OCI-M1 (cell line): ENCODE results near the gene C1orf35.

Source experiments
- DNase-seq: peaks from one replicate; lab custom pipeline; 2025; lab: John Stamatoyannopoulos, UW

The C1orf35 gene

GRCh38 chr1:228109073-228109961 lies 6.2 kb upstream of the C1orf35 start, which contains the start of gene MRPL55:
Gene MRPL55 (minus strand): TSS chr1:228109299. CDS start chr1:228108260, 1,039 bp downstream.
- DNase-seq, result peak; percentile 99

- no peak for DNase-seq
These were observed 5.6 kb upstream of the C1orf35 start for GRCh38 chr1:228108742-228109072.

DNA sequence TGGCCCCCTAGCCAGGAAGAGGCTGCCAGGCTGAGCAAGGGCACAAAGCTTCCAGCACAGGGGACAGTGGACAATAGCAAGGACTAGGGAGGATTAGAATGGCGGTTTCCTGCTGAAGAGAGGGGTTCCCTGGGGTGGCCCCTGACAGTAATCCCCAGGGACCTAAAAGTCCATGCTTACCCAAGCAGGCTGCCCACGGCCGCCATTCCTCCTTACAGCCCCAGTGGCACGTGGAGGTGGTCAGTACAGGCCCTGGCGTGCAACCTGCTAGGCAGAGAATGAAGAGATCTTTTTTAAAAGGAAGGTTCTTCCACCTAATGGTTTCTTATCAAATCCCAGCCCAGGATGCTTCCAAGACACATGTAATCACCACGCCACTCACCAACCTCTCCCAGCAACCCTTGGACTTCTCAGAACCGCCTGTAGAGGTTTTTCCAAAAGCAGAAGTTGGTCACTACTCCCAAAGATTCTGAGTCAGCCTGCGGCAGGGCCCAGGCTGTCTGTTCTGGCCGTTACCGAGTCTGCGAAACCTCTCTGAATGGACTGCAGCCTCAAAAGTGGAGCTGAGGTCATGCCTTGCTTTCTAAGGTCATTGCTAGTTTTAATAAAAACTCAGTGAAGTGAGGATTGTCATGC lies 5.0 kb upstream of the C1orf35 start:
- peak; percentile 79 for DNase-seq

DNA sequence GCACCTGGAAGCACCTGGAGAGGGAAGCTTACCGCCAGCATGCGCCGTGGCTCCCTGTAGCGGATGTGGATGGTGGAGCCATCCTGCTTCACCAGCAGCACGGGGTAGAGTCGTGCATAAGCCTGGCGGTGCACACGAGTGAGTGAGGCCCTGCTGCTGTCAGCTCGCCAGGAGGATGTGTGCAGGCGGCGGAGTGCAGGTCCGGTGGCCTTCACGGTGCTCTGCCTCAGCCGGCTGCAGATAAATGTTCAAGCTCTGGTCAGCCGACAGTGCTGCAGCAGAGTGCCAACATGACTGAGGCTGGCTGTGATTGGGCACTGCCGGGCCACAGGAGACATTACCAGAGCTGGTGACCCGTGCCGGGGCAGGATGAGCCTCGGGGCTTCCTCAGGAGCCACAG lies 4.5 kb upstream of the C1orf35 start:
- no peak for DNase-seq

DNA sequence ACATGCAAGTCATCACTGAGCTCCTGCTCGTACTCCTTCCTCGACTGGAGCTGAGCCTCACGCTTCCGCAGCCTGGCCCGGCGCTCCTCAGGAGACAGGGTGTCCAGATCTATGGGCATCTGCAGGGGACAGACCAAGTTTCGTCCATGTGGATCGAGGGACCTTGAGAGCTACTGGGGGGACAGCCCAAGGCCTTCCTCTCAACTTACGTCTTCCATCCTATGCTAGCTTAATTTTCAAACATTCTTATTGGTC lies 3.6 kb upstream of the C1orf35 start:
- DNase-seq, result no peak

DNA sequence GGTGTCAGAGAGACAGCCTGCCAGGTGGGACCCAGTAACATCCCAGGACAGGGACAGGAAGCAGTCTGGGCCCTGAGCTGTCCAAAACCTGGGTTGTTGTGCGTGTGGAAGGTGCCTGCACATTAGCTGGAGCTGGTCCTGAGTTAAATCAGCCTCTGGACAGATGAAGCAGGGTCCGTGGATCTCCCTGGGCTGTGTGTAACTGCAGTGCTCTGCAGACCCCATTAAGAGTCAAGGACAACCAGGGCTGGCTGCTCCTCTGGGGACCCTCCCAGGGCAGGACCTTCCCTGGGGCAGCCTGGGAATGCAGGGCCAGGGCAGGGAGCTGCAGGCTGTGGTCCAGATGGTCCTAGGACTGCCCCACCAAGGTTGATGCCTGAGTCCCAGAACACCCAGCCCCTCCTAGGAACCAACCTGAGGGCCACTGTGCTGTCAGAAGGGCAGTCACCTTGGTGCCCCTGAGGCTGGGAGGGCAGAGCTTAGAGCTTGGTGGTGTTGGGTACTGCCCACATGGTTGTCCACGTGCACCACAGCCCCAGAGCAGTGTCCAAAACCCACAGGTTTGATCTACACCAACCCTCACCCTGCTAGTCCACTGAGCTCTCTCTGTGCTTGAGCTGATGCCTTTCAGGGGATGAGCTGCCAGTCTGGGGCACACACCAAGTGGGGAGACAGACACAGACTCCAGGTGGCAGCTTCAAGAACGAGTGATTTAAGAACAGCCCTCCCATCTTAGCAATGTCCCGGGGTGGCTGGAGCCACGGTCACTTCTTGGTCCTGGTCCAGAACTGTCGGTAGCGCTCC lies 3.1 kb upstream of the C1orf35 start:
- DNase-seq, result no peak

DNA sequence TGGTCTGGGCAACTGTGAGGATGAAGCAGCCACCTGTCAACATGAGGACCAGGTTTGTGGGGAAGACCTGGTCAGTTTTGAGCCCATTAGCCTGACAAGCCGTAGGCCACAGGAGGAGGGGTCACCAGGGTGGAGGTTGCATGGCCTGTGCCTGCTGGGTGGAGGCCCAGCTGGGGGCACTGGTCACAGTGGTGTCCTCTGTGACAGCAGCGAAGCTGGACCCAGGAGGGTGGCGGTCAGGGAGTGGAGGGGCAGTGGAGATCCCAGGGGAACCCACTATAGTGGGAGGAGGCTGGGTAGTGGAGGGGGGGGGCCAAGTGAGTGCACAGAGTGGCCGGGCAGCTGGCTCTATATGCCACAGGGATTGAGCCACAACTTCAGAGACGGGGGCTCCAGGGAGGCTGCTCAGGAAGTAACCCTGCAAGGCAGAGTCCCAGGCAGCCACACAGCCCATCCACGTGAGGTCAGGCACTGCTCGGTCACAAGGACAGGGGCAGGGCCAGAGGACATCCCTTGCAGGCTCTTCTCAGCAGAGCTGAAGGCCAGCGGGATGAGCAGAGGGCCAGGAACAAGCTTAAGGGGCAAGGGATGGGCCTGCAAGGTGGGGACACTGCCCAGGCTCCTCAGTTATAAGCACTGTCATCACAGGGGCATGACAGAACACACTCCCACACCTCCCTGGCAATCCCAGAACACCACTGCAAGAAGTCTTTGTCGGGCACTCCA lies 2.3 kb upstream of the C1orf35 start:
- no peak for DNase-seq

DNA sequence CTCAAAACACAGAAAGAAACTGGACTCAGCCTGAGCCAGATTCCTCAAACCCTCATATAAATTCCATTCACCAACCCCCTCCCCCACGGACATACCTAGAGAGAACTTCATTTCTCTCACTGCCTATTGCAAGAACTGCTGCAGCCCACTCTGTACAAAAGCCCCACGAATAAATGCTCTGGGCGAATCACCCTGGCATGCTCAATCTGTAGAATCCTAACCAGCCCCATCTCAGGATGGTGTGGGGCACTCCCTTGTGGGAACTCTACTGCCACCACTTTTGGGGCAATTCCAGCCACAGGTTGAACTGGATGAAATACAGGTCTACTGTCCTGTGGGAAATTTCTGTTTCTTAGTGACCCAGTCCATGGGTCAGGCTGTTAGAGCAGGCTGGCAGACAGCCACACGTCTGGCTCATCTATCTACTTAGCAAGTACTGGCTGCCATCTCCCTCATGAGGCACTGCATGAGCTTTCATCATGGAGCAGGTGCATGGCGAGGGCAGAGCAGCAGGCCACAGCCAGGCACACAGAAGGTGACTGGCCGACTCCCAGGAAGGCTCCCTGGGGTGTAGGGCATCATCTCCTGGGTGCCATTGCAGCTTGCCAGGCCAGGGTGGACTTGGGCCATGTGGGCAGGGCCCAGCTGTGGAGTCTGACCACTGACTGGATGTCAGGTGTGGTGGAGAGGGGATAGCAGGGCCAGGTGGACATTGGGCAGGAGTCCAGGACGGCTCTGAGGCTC lies 1.6 kb upstream of the C1orf35 start:
- no peak for DNase-seq

DNA sequence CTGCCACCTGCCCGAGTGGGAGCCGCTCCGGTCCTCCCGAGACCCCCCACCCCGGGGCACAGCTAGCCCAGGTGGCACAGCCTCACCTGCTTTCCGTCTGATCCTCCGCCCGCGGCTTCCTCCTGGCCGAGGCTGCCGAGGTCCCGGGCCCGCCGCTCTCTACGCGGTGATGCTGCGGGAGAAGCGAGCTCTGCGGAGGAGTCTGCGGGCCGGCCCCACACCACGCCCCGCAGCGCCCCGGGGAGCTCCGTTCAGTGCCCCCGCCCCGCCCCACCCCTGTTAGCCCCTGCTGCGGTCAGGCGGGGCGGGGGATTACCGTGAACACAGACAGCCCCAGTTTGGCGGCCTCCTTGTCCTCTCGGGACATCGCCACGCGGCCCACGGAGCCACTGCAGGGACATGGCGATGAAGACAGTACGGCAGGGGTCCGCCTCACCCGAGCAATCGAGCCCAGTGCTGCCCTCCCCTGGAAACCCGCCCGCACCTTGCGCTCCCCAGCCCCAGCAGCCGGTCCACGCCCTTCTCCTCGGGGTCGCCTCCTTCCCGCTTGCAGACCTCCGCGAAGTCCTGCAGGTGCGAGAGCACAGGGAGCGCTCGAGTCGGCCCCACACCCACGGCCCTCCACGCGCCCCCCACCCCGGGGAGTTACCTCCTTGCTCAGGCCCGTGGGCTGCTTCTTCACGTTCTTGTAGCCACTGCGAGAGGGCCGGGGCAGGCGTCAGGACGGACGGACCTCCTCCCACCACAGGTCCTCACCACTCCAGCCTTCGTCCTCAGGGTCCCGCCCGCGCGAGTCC lies 933 bp downstream of the C1orf35 start:
- DNase-seq, result peak; percentile 75

GRCh38 chr1:228101614-228101993 lies 1.5 kb downstream of the C1orf35 start:
- no peak for DNase-seq

- peak; percentile 11 for DNase-seq
These were observed 2.1 kb downstream of the C1orf35 start for GRCh38 chr1:228100822-228101613.

DNA sequence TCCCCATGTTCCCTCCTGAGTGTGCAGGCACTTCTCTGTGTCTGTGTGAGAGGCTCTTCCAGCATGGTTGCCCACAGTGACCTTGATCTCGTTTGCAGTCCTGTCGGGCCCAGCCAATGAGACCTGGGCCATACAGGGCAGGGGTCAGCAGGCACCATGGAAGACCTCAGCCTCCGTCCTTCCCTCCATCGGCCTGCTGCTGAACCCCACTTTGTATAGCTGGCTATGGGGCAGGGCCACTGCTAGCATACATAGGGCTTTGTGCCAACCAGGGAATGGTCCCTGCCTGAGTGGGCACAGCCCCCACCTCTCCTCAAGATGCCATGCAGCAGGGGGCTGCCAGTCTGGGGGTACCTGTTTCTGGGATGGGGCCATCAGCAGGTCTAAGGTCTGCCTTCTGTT lies 3.8 kb downstream of the C1orf35 start:
- no peak for DNase-seq

DNA sequence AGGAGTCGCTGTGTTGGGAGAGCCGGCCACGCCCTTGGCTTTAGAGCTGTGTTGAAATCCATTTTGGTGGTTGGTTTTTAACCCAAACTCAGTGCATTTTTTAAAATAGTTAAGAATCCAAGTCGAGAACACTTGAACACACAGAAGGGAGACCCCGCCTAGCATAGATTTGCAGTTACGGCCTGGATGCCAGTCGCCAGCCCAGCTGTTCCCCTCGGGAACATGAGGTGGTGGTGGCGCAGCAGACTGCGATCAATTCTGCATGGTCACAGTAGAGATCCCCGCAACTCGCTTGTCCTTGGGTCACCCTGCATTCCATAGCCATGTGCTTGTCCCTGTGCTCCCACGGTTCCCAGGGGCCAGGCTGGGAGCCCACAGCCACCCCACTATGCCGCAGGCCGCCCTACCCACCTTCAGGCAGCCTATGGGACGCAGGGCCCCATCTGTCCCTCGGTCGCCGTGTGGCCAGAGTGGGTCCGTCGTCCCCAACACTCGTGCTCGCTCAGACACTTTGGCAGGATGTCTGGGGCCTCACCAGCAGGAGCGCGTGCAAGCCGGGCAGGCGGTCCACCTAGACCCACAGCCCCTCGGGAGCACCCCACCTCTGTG lies 4.7 kb downstream of the C1orf35 start:
- no peak for DNase-seq

DNA sequence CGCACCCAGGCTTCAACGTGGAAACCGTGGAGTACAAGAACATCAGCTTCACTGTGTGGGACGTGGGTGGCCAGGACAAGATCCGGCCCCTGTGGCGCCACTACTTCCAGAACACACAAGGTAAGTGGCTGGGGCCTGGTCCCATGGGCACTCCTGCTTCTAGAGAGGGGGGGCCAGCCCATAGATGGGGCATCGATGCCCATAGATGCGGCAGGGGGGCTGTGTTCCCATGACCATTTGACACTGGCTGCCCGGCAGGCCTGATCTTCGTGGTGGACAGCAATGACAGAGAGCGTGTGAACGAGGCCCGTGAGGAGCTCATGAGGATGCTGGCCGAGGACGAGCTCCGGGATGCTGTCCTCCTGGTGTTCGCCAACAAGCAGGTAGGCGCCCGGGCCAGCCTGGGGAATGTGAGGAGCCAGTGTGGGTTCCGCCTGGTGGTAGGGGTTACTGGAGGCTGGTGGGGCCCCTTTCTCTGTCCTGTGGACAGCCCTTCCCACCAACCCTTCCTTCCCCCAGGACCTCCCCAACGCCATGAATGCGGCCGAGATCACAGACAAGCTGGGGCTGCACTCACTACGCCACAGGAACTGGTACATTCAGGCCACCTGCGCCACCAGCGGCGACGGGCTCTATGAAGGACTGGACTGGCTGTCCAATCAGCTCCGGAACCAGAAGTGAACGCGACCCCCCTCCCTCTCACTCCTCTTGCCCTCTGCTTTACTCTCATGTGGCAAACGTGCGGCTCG lies 5.6 kb downstream of the C1orf35 start:
- no peak for DNase-seq

DNA sequence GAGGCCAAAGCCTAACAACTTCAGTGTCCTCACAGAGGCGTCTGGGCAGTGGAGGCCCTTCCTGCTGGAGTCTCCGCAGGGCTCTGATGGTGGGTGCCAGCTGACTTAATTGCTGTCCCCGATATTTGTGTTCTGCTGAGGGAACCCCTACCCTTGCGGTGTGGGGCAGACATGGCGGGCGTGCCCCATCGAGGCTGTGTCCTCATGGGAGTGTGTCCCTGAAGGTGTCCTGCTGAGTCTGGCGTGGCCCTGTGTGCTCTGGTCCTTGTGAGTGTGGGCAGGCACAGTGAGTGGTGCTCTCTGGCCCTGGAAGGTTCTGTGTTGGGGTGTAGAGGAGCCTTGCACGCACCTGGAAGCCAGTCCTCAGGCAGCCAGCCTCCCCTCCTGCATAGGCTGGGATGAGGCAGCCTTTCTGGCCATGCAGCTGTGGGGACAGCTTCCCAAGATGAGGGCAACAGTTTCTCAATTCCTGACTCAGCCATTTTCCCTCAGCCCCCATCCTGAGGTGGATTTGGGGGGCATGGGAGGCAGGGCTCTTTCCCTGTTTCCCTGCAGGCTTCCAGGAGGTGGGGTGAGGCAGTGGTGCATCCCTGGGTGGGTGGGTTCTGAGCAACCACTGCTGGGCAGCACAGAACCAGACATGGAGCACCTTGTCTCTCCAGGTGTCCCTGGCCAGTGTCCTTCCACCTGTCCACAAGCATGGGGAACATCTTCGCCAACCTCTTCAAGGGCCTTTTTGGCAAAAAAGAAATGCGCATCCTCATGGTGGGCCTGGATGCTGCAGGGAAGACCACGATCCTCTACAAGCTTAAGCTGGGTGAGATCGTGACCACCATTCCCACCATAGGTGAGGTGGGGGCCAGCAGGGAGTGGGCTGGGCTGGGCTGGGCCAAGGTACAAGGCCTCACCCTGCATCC lies 6.5 kb downstream of the C1orf35 start:
- DNase-seq, result no peak

DNA sequence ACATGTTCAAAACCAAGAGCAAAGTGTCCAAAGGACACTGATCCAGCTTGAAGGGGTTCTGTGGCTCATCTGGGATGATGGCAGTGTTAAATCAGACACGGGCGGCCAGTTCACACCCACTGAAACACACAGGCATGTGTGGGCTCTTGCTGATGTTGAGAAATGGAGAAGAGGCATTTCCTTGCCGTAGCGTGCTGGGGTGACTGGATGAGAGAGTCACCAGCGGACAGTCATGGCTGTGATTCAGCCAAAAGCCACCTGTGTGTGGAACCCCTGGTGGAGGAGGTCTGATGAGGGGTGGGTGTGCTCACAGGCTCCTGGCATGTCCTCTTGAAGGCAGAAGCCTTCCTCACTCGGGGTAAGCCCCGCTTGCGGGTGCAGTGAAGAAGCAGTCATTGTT lies 7.2 kb downstream of the C1orf35 start:
- no peak for DNase-seq

DNA sequence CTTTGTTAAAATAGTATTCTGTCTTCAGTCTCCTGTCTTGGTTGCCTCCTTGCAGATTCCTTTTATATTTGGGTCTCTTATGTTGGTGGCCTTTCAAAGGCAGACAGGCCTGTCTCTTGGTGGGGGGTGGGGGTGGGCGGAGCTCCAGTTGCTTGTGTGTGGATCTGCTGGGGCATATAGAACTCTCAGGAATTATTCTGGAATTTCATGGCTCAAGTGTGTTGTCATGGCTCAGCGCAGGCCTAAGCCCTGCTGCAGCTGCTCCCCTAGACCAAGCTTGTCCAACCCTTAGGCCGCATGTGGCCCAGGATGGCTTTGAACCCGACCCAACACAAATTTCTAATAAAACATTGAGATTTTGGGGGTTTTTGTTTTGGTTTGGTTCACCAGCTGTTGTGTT lies 8.0 kb downstream of the C1orf35 start:
- DNase-seq, result no peak
